Measurements from ENCODE around the gene CACHD1.

- TF ChIP-seq EZH2 (IDR thresholded peaks at IDR 0.05; ENCODE audit: low read depth, low read length, severe bottlenecking) (no peak), CHD7 (IDR thresholded peaks at IDR 0.05; ENCODE audit: insufficient replicate concordance, low read length) (no peak), RAD21 (IDR thresholded peaks at IDR 0.05 in 1 of 2, conservative IDR thresholded peaks at IDR 0.05 in 1 of 2; ENCODE audit: low read depth in 2 of 2, low read length in 2 of 2) (no peak), CTCF (IDR thresholded peaks at IDR 0.05; ENCODE audit: control extremely low read depth in 1 of 3, insufficient read depth in 1 of 3, low read depth in 1 of 3, low read length in 3 of 3) (no peak), CREB1 (IDR thresholded peaks at IDR 0.05) (no peak), RFX5 (IDR thresholded peaks at IDR 0.05; ENCODE audit: borderline replicate concordance, low read depth, low read length) (no peak), E2F6 (IDR thresholded peaks at IDR 0.05) (no peak), BACH1 (IDR thresholded peaks at IDR 0.05; ENCODE audit: low read length) (no peak), CBX5 (IDR thresholded peaks at IDR 0.05; ENCODE audit: low read depth, low read length) (no peak), MAX (IDR thresholded peaks at IDR 0.05) (no peak), SP1 (IDR thresholded peaks at IDR 0.05; ENCODE audit: low read depth, low read length) (no peak)
These were observed 73.9 kb downstream of the CACHD1 start for GRCh38 chr1:64543831-64544230.

Measured in H1 (cell line).